BLaER1 treated with 17β-estradiol and CSF1 and Interleukin-3, amounts not matched to agents 10 nM and 100 nM (cell line): ENCODE data around the gene RNF113B.

Experiments used
- H3K27ac ChIP-seq, 11 experiments: shearing (Covaris generic); formaldehyde crosslinking; 2 replicates each; pipeline ENCODE4 v1.8.1; 2022
- H3K27me3 ChIP-seq, 11 experiments: shearing (Covaris generic); formaldehyde crosslinking; 2 replicates each; pipeline ENCODE4 v1.8.1; 2022
- H3K36me3 ChIP-seq, 11 experiments: shearing (Covaris generic); formaldehyde crosslinking; 2 replicates each; pipeline ENCODE4 v1.8.1; 2022
- H3K4me1 ChIP-seq, 10 experiments: shearing (Covaris generic); formaldehyde crosslinking; 2 replicates each; pipeline ENCODE4 v1.8.1; 2022
- H3K4me2 ChIP-seq, 11 experiments: shearing (Covaris generic); formaldehyde crosslinking; 2 replicates each; pipeline ENCODE4 v1.8.1; 2022
- H3K4me3 ChIP-seq, 10 experiments: shearing (Covaris generic); formaldehyde crosslinking; 2 replicates each; pipeline ENCODE4 v1.8.1; 2022
- H3K9ac ChIP-seq, 11 experiments: shearing (Covaris generic); formaldehyde crosslinking; 2 replicates each; pipeline ENCODE4 v1.8.1; 2022
- H3K9me3 ChIP-seq, 11 experiments: shearing (Covaris generic); formaldehyde crosslinking; replicated peaks in 1 of 11; 2 replicates each; pipeline ENCODE4 v1.8.1; 2022
- H4K20me1 ChIP-seq, 11 experiments: shearing (Covaris generic); formaldehyde crosslinking; 2 replicates each; pipeline ENCODE4 v1.8.1; 2022
- Cebpa-rat ChIP-seq, 11 experiments: shearing (Covaris generic); IDR thresholded peaks; 2 replicates each; pipeline ENCODE4 v1.8.1; 2022

Gene RNF113B

GRCh38 chr13:98188544-98189166 is 11.6 kb upstream of the RNF113B start:
- Histone ChIP-seq H3K9ac (no peak overlapping the region), H3K4me2 (peak overlapping the region in 7 of 11 experiments; percentile 26 to 69 (median 61); a peak in 12 of 22 replicates), H3K27me3 (no peaks in the 10 kb centered on the region), H3K9me3 (0 out of 22 replicates have a peak, but pooled peaks cover 0 to 3% (median 0%) of the 10 kb centered on the region in 11 experiments), H4K20me1 (peaks cover 0 to 76% (median 0%) of the 10 kb centered on the region in 11 experiments; a peak in 8 of 22 replicates), H3K4me3 (no peak overlapping the region), H3K27ac (peak overlapping the region in 6 of 11 experiments; percentile 17 to 72 (median 56); a peak in 8 of 22 replicates), H3K36me3 (peaks cover 0 to 8% (median 0%) of the 10 kb centered on the region in 11 experiments; a peak in 1 of 22 replicates), H3K4me1 (peaks cover 18 to 37% (median 32%) of the 10 kb centered on the region in 10 experiments)
- TF ChIP-seq Cebpa-rat (IDR thresholded peaks at IDR 0.05), result no peak

DNA sequence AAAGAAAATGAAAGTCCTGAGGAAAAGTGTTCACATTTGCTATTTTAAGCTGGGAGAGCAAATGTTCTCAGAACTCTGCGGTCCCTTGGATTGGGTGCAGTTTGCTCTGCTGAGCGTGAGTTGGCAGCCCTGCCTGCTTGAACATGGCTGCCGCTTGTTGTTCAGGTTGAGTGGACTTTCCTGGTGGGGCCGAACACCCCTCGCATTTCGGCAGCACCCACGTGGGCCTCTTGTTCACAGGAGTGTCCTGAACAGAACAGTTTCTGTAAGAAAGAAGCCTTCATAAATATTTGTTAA is 10.8 kb upstream of the RNF113B start:
- Histone ChIP-seq H3K27ac (peak overlapping the region in 8 of 11 experiments; percentile 19 to 72 (median 52); a peak in 14 of 22 replicates), H3K27me3 (no peaks in the 10 kb centered on the region), H3K9ac (peak overlapping the region in 8 of 11 experiments; percentile 12 to 56 (median 34); a peak in 11 of 22 replicates), H3K4me1 (peaks cover 18 to 37% (median 32%) of the 10 kb centered on the region in 10 experiments), H3K4me3 (no peak overlapping the region), H3K9me3 (0 out of 22 replicates have a peak, but pooled peaks cover 0 to 3% (median 0%) of the 10 kb centered on the region in 11 experiments), H4K20me1 (peaks cover 0 to 77% (median 0%) of the 10 kb centered on the region in 11 experiments; a peak in 8 of 22 replicates), H3K36me3 (peaks cover 0 to 3% (median 0%) of the 10 kb centered on the region in 11 experiments; a peak in 1 of 22 replicates), H3K4me2 (peak overlapping the region; percentile 26 to 69 (median 61); a peak in 20 of 22 replicates)
- TF ChIP-seq Cebpa-rat (IDR thresholded peaks at IDR 0.05), result no peak

DNA sequence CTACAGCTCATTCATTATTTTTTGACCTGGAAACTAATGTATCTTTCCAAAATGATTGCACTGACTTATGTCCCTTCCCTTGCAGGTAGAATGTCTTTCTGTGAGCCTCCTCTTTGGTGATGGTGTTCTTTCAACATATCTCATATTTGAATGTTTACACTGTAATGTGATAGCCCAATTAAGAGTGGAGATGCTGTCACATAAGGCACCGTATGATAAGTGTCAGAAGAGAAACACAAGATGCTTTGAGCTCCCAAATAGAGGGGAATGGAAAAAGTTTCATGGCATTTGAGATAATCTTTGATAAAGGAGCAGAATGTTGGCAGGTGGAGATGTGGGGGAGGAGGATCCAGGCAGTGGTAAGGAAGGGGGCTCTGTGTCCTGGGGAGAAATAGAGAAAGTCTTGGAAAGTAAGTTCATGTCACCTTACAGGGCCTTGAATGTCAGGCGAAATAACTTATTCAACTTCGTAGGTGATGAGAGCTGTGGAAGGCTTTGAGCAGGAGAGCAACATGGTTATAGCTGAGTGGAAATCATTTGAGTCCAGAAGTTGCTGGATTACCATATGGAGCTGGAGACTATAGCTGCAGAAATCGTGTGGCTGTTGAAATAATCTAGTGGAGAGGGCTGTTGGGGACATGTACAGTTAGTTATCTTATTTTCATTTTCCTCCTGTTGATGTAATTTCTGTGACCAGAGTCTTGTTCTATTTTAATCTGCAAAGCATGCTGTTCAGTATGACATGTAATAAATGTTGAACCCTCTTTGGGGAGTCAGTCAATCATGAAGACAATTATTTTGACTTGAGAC is 10.3 kb upstream of the RNF113B start:
- Histone ChIP-seq H3K9me3 (0 out of 22 replicates have a peak, but pooled peaks cover 0 to 3% (median 0%) of the 10 kb centered on the region in 11 experiments), H3K36me3 (no peaks in the 10 kb centered on the region), H3K4me2 (peak overlapping the region; percentile 26 to 69 (median 61); a peak in 20 of 22 replicates), H3K27ac (peak overlapping the region in 8 of 11 experiments; percentile 19 to 72 (median 52); a peak in 11 of 22 replicates), H3K4me3 (no peak overlapping the region), H4K20me1 (peaks cover 0 to 79% (median 0%) of the 10 kb centered on the region in 11 experiments; a peak in 8 of 22 replicates), H3K9ac (peak overlapping the region in 8 of 11 experiments; percentile 12 to 56 (median 34); a peak in 9 of 22 replicates), H3K4me1 (peaks cover 18 to 37% (median 32%) of the 10 kb centered on the region in 10 experiments), H3K27me3 (no peaks in the 10 kb centered on the region)
- no peak for TF ChIP-seq Cebpa-rat (IDR thresholded peaks at IDR 0.05)

DNA sequence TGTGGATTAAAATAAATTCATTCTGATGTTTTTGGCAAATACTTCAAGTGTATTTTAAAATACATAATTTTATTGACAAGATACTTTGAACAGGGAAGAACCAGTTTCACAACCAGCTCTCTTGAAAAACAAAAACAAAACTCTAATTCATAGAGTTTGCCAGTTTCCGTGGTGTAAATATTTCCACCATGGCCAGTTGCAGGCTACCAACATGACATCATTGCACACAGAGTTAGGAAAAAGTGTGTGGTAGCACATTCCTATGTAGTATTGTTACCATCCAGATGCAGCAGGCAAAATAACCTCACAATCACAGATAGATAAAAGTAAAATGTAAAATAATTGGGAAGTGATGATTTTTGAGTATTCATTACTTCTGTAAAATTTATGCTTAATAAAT is 7.7 kb upstream of the RNF113B start:
- Histone ChIP-seq H3K9ac (no peak overlapping the region), H3K4me1 (peaks cover 16 to 30% (median 27%) of the 10 kb centered on the region in 10 experiments; a peak in 19 of 20 replicates), H3K4me3 (no peak overlapping the region), H3K4me2 (no peak overlapping the region), H3K27ac (no peak overlapping the region), H3K36me3 (peaks cover 0 to 3% (median 0%) of the 10 kb centered on the region in 11 experiments; a peak in 1 of 22 replicates), H3K9me3 (peaks cover 0 to 11% (median 7%) of the 10 kb centered on the region in 11 experiments; a peak in 13 of 22 replicates), H3K27me3 (no peaks in the 10 kb centered on the region), H4K20me1 (peaks cover 0 to 66% (median 0%) of the 10 kb centered on the region in 11 experiments; a peak in 8 of 22 replicates)
- TF ChIP-seq Cebpa-rat (IDR thresholded peaks at IDR 0.05), result no peak

DNA sequence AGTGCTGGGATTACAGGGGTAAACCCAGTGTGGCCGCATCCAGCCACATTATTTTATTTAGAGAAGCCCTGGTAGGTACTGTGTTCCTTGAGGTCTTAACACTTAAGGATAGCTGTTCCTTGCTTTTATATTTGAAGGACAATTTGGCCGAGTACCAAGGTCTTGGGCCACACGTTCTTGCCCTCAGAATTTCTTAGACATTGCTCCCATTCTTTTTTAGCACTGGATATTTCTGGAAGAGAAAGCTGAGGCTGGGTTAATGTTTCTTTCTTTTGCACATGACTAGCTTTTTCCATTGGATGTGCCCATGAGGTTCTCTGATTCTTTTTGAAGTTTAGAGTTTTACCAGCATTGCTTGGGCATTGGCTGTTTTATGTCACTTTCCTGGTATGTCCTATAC is 5.5 kb upstream of the RNF113B start:
- no peaks in the 10 kb centered on the region for H3K27me3 ChIP-seq
- H4K20me1 ChIP-seq, result peaks cover 0 to 48% (median 0%) of the 10 kb centered on the region in 11 experiments; a peak in 3 of 22 replicates
- H3K9me3 ChIP-seq, result peaks cover 8 to 33% (median 25%) of the 10 kb centered on the region in 11 experiments; a peak in 18 of 22 replicates
- peaks cover 5 to 17% (median 8%) of the 10 kb centered on the region in 10 experiments; a peak in 17 of 20 replicates for H3K4me1 ChIP-seq
- TF ChIP-seq Cebpa-rat (IDR thresholded peaks at IDR 0.05), result no peak
- peaks cover 6 to 22% (median 9%) of the 10 kb centered on the region in 11 experiments; a peak in 6 of 22 replicates for H3K36me3 ChIP-seq
- H3K4me2 ChIP-seq, result no peak overlapping the region
- no peak overlapping the region for H3K4me3 ChIP-seq
- no peak overlapping the region for H3K9ac ChIP-seq
- H3K27ac ChIP-seq, result no peak overlapping the region

DNA sequence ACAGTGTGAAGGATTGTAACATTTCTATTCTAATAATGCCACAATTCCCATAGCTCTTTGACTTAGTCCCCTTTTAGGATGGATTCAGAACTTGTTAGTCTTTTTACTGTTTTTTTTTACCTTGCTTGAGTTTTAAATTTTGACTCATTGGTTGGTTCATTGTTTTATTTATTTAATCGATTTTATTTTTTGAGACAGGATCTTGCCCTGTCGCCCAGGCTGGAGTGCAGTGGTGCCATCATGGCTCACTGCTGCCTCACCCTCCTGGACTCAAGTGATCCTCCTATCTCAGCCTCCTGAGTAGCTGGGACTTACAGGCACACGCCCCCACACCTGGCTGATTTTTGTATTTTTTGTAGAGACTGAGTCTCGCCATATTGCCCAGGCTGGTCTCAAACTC is 5.1 kb upstream of the RNF113B start:
- H3K4me3 ChIP-seq, result no peak overlapping the region

DNA sequence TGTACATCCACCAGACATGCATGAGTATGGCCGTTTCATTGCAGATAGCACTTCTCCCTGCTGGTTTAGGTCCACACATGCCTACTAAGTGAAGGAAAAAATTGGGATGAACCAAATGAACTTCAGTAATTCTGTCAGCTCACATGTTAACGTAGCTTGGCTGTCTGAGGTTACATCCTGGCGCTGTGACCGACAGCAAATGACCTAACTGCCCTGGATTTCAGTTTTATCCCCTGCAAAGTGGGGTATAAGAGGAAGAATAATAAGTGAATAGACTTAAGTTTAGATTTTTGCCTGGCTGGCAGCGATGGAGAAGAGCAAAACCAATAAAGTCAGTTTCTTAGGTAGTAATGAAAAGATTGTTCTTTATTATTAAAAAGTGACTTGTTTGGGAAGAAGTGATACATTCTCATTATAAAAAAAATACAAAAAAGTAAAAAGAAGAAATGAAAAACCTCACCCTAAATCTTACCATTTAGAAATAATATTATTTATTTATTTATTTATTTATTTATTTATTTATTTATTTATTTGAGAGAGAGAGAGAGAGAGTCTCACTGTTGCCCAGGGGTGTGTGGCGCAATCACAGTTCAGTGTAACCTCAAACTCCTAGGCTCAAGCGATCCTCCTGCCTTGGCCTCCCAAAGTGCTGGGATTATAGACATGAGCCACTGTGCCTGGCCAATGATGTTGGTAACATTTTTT is 4.2 kb upstream of the RNF113B start:
- no peak for TF ChIP-seq Cebpa-rat (IDR thresholded peaks at IDR 0.05)
- peaks cover 0 to 14% (median 0%) of the 10 kb centered on the region in 10 experiments; a peak in 4 of 20 replicates for H3K4me1 ChIP-seq

More for the DNA sequence above, 5.1 kb upstream of the RNF113B start:
- Histone ChIP-seq H3K9me3 (peaks cover 9 to 36% (median 28%) of the 10 kb centered on the region in 11 experiments; a peak in 20 of 22 replicates), H4K20me1 (peaks cover 0 to 44% (median 0%) of the 10 kb centered on the region in 11 experiments; a peak in 2 of 22 replicates), H3K27ac (no peak overlapping the region), H3K27me3 (no peaks in the 10 kb centered on the region), H3K9ac (no peak overlapping the region), H3K36me3 (peaks cover 7 to 23% (median 10%) of the 10 kb centered on the region in 11 experiments; a peak in 19 of 22 replicates), H3K4me1 (peaks cover 1 to 14% (median 3%) of the 10 kb centered on the region in 10 experiments; a peak in 16 of 20 replicates), H3K4me2 (no peak overlapping the region)
- no peak for TF ChIP-seq Cebpa-rat (IDR thresholded peaks at IDR 0.05)

GRCh38 chr13:98180092-98180491 is 3.0 kb upstream of the RNF113B start:
- peak overlapping the region in 3 of 11 experiments; percentile 7 to 48 (median 14); a peak in 2 of 22 replicates for H3K4me2 ChIP-seq
- no peak overlapping the region for H3K9ac ChIP-seq
- peaks cover 20 to 50% (median 43%) of the 10 kb centered on the region in 11 experiments; a peak in 21 of 22 replicates for H3K9me3 ChIP-seq
- peaks cover 0 to 39% (median 0%) of the 10 kb centered on the region in 11 experiments; a peak in 3 of 22 replicates for H4K20me1 ChIP-seq
- peaks cover 0 to 22% (median 0%) of the 10 kb centered on the region in 10 experiments; a peak in 7 of 20 replicates for H3K4me1 ChIP-seq
- no peak for TF ChIP-seq Cebpa-rat (IDR thresholded peaks at IDR 0.05)
- H3K27me3 ChIP-seq, result no peaks in the 10 kb centered on the region
- H3K4me3 ChIP-seq, result no peak overlapping the region
- no peak overlapping the region for H3K27ac ChIP-seq
- H3K36me3 ChIP-seq, result peaks cover 16 to 40% (median 22%) of the 10 kb centered on the region in 11 experiments

More for the DNA sequence above, 4.2 kb upstream of the RNF113B start:
- no peak overlapping the region for H3K9ac ChIP-seq
- no peaks in the 10 kb centered on the region for H3K27me3 ChIP-seq
- peaks cover 0 to 42% (median 0%) of the 10 kb centered on the region in 11 experiments; a peak in 2 of 22 replicates for H4K20me1 ChIP-seq
- H3K4me3 ChIP-seq, result no peak overlapping the region
- peaks cover 16 to 32% (median 19%) of the 10 kb centered on the region in 11 experiments for H3K36me3 ChIP-seq
- H3K9me3 ChIP-seq, result peaks cover 18 to 44% (median 37%) of the 10 kb centered on the region in 11 experiments; a peak in 21 of 22 replicates
- no peak overlapping the region for H3K4me2 ChIP-seq
- H3K27ac ChIP-seq, result no peak overlapping the region
